Neural progenitor cell (in vitro differentiated cells): ENCODE measurements around the gene CLINT1.

Experiments used
- CTCF ChIP-seq: fragments of 200-600 bp; sonication (generic); IDR thresholded peaks from 2 replicates; pipeline ENCODE4 v1.5.1; 2017; ENCODE audit warnings: antibody characterized with exemption, mild to moderate bottlenecking
- EZH2phosphoT487 ChIP-seq: fragments of 200-600 bp; sonication (generic); IDR thresholded peaks from 2 replicates; pipeline ENCODE4 v1.6.1; 2017; ENCODE audit warnings: antibody characterized with exemption

DNA sequence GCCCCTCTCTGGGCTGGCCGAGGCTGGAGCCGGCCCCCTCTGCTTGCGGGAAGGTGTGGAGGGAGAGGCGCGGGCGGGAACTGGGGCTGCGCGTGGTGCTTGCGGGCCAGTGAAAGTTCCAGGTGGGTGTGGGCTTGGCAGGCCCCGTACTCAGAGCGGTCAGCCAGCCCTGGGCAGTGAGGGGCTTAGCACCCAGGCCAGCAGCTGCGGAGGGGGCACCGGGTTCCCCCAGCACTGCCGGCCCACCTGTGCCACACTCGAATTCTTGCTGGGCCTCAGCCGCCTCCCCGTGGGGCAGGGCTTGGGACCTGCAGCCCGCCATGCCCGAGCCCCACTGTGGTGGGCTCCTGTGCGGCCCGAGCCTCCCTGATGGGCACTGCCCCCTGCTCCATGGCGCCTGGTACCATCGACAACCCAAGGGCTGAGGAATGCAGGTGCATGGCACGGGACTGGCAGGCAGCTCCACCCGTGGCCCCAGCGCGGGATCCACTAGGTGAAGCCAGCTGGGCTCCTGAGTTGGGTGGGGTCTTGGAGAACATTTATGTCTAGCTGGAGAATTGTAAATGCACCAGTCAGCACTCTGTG is 27.9 kb upstream of the CLINT1 start:
- TF ChIP-seq CTCF, result no peak
- TF ChIP-seq EZH2phosphoT487, result no peak
